B cell (primary cell): ENCODE data around the gene ZNF330. TPM values are rescaled to one million over a fixed set of nuclear protein-coding genes. Genes with fewer than 3 reads are reported as not detected.
"Not testable (repeated sequence)": the region's sequence is repeated elsewhere in the genome, so short reads cannot be mapped to it uniquely, and the experiment has no call there.

ENCODE experiments used
- ATAC-seq: fragments of 200-7000 bp; cut with Tn5 transposase; one replicate; pipeline ENCODE4 v1.10.0; 2021; ENCODE audit warnings: low read depth, mild to moderate bottlenecking, moderate number of reproducible peaks, moderate library complexity
- CTCF ChIA-PET: fragments of 350-600 bp; sonication (Branson Sonifier 250); formaldehyde crosslinking; loops from one replicate; lab custom pipeline; 2021; ENCODE audit warnings: antibody characterized with exemption, inconsistent platforms; lab: Charles Lee
- POLR2A ChIA-PET: fragments of 350-600 bp; sonication (Branson Sonifier 250); formaldehyde crosslinking; loops from one replicate; lab custom pipeline; 2021; ENCODE audit warnings: antibody characterized with exemption; lab: Charles Lee
- DNase-seq: peaks from one replicate; pipeline ENCODE4 v3.0.0; 2013
- H2AFZ ChIP-seq: 2 replicates; pipeline ENCODE4 v1.6.1; 2012; ENCODE audit warnings: mild to moderate bottlenecking, low read depth, low read length; ENCODE audit not compliant: insufficient read depth, poor library complexity, severe bottlenecking
- H3K27ac ChIP-seq, 2 donors: 1 replicate in 1 of 2; 2 replicates in 1 of 2; pipeline ENCODE4 v1.5.1; 2012 to 2013; ENCODE audit warnings: low read length in 2 of 2, mild to moderate bottlenecking in 2 of 2, moderate library complexity in 1 of 2
- H3K27me3 ChIP-seq, 4 experiments: fragments of 200-600 bp in 1 of 4; sonication (generic) in 1 of 4; replicated peaks in 1 of 4; 1 replicate in 2 of 4; 2 replicates in 2 of 4; pipeline versions ENCODE4 v1.6.1 to v1.7.0; 2013 to 2016; ENCODE audit warnings: low read length in 3 of 4, mild to moderate bottlenecking in 2 of 4, mixed read lengths in 1 of 4, moderate library complexity in 1 of 4; ENCODE audit not compliant: insufficient read depth in 4 of 4, control insufficient read depth in 3 of 4; ENCODE audit errors: control extremely low read depth in 1 of 4
- H3K36me3 ChIP-seq, 2 experiments: replicated peaks in 1 of 2; 1 replicate in 1 of 2; 2 replicates in 1 of 2; pipeline versions ENCODE4 v1.6.1 to v1.7.1; 2013; ENCODE audit warnings: low read length in 1 of 2; ENCODE audit not compliant: insufficient read depth in 2 of 2, control insufficient read depth in 1 of 2; ENCODE audit errors: control extremely low read depth in 1 of 2, extremely low read depth in 1 of 2
- H3K4me1 ChIP-seq, 2 donors: fragments of 200-600 bp in 1 of 2; sonication (generic) in 1 of 2; 1 replicate in 1 of 2; 2 replicates in 1 of 2; pipeline versions ENCODE4 v1.5.1 to v1.6.1; 2013 to 2017; ENCODE audit warnings: low read length in 2 of 2; ENCODE audit not compliant: control insufficient read depth in 2 of 2, insufficient read depth in 2 of 2
- H3K4me2 ChIP-seq: replicated peaks from 2 replicates; pipeline ENCODE3; 2012; ENCODE audit warnings: mild to moderate bottlenecking, low read depth, low read length; ENCODE audit not compliant: poor library complexity, severe bottlenecking
- H3K4me3 ChIP-seq, 5 experiments: fragments of 200-600 bp in 1 of 5; sonication (generic) in 1 of 5; 1 replicate in 3 of 5; 2 replicates in 2 of 5; pipeline versions ENCODE4 v1.5.1 to v1.7.0; 2011 to 2016; ENCODE audit warnings: low read length in 4 of 5, mild to moderate bottlenecking in 4 of 5, low read depth in 2 of 5, control low read depth in 1 of 5, moderate library complexity in 1 of 5; ENCODE audit not compliant: insufficient read depth in 1 of 5; ENCODE audit errors: control extremely low read depth in 1 of 5, extremely low read depth in 1 of 5
- H3K79me2 ChIP-seq: fragments of 200-600 bp; sonication (generic); one replicate; pipeline ENCODE4 v1.6.0; 2016; ENCODE audit warnings: low read length; ENCODE audit not compliant: control insufficient read depth, insufficient read depth
- H3K9ac ChIP-seq: fragments of 200-600 bp; sonication (generic); 2 replicates; pipeline ENCODE4 v1.6.1; 2017; ENCODE audit warnings: mild to moderate bottlenecking, low read length, moderate library complexity
- H3K9me3 ChIP-seq, 3 donors: one replicate each; pipeline versions ENCODE4 v1.6.1 to v1.7.1; 2013; ENCODE audit warnings: low read length in 2 of 3; ENCODE audit not compliant: control insufficient read depth in 2 of 3, insufficient read depth in 1 of 3; ENCODE audit errors: control extremely low read depth in 1 of 3
- H4K20me1 ChIP-seq: 2 replicates; pipeline ENCODE4 v1.6.0; 2012; ENCODE audit warnings: mild to moderate bottlenecking, low read length; ENCODE audit not compliant: insufficient read depth, control insufficient read depth, poor library complexity, severe bottlenecking
- H3K27ac Mint-ChIP-seq: one replicate; pipeline ENCODE4 v1.8.0; 2021; ENCODE audit warnings: mixed read lengths
- H3K27me3 Mint-ChIP-seq: one replicate; pipeline ENCODE4 v1.8.0; 2021; ENCODE audit warnings: mixed read lengths
- H3K4me1 Mint-ChIP-seq: one replicate; pipeline ENCODE4 v1.8.0; 2021; ENCODE audit warnings: mixed read lengths
- H3K4me3 Mint-ChIP-seq: one replicate; pipeline ENCODE4 v1.8.0; 2021; ENCODE audit warnings: mixed read lengths
- H3K9me3 Mint-ChIP-seq: one replicate; pipeline ENCODE4 v1.8.0; 2022; ENCODE audit warnings: mixed read lengths; ENCODE audit not compliant: insufficient read depth
- CTCF ChIP-seq: fragments of 200-600 bp; IDR thresholded peaks from one replicate; pipeline ENCODE4 v1.8.0; 2022; ENCODE audit warnings: antibody characterized with exemption, mild to moderate bottlenecking
- EZH2 ChIP-seq: IDR thresholded peaks from 2 replicates; pipeline ENCODE4 v1.6.1; 2012; ENCODE audit warnings: borderline replicate concordance, low read depth, mild to moderate bottlenecking, moderate library complexity, low read length; ENCODE audit not compliant: insufficient read depth, poor library complexity, severe bottlenecking
- WGBS: methylation state at CpG from one replicate; pipeline ENCODE4 v1.1.5; 2013; ENCODE audit warnings: missing lambda C conversion rate; ENCODE audit not compliant: insufficient coverage; 5-methylcytosine and 5-hydroxymethylcytosine counted together
- intact Hi-C: fragments of 100-400 bp; cut with micrococcal nuclease; formaldehyde crosslinking; loops from one replicate; pipeline ENCODE4 v1.10.0; 2022
- polyA plus RNA-seq: library from polyadenylated mRNA; depleted of rRNA; stranded (reverse); fragments of >200 nt; gene quantifications from 2 replicates; pipeline ENCODE4 v1.2.3, GENCODE V29; 2012
- total RNA-seq, 2 donors: library from RNA; stranded (reverse); fragments of 120-200 nt in 1 of 2; gene quantifications; 1 replicate in 1 of 2; 2 replicates in 1 of 2; pipeline versions ENCODE4 v1.2.3 to v1.2.4, GENCODE V29; 2013 to 2022

The ZNF330 gene
- total and polyA plus RNA-seq, 2 donors (not counting 1 experiment from before 2014, with no cell fraction given), result 16.5 to 29.4 TPM

GRCh38 chr4:141179474-141180373 is 41.0 kb upstream of the ZNF330 start:
- H3K27me3 ChIP-seq, result no peaks in the 10 kb centered on the region
- intact Hi-C loops, result no loop called here
- TF ChIP-seq EZH2 (no peak), CTCF (no peak)

GRCh38 chr4:141180991-141181761 is 39.5 kb upstream of the ZNF330 start:
- H4K20me1 ChIP-seq, result no peaks in the 10 kb centered on the region
- no peaks in the 10 kb centered on the region for H3K27me3 ChIP-seq
- no peak overlapping the region for H2AFZ ChIP-seq
- no peak overlapping the region for H3K27ac Mint-ChIP-seq
- H3K9ac ChIP-seq, result no peak overlapping the region
- H3K4me3 Mint-ChIP-seq, result no peak overlapping the region
- intact Hi-C loops, result no loop called here
- no peak overlapping the region for H3K4me2 ChIP-seq
- 80% methylated on average over 1 of the region's 2 CpGs for WGBS
- no peaks in the 10 kb centered on the region for H3K9me3 Mint-ChIP-seq
- no peak for DNase-seq
- no peaks in the 10 kb centered on the region for H3K79me2 ChIP-seq
- peaks cover 3% of the 10 kb centered on the region for H3K27me3 Mint-ChIP-seq
- ChIA-PET POLR2A (no interaction called here), CTCF (no interaction called here)
- no peaks in the 10 kb centered on the region for H3K4me1 ChIP-seq
- no peaks in the 10 kb centered on the region for H3K4me1 Mint-ChIP-seq
- no peak overlapping the region for H3K4me3 ChIP-seq
- no peaks in the 10 kb centered on the region for H3K36me3 ChIP-seq
- no peak for ATAC-seq
- no peaks in the 10 kb centered on the region for H3K9me3 ChIP-seq
- TF ChIP-seq CTCF (no peak), EZH2 (no peak)
- H3K27ac ChIP-seq, result no peak overlapping the region

More at GRCh38 chr4:141179474-141180373, 41.0 kb upstream of the ZNF330 start:
- Histone ChIP-seq H3K27ac (no peak overlapping the region), H3K9me3 (no peaks in the 10 kb centered on the region), H3K36me3 (no peaks in the 10 kb centered on the region), H3K9ac (no peak overlapping the region), H3K4me1 (no peaks in the 10 kb centered on the region), H4K20me1 (no peaks in the 10 kb centered on the region), H3K4me2 (no peak overlapping the region), H2AFZ (no peak overlapping the region), H3K4me3 (no peak overlapping the region), H3K79me2 (no peaks in the 10 kb centered on the region)
- Mint-ChIP-seq H3K27me3 (peaks cover 3% of the 10 kb centered on the region), H3K4me1 (no peaks in the 10 kb centered on the region), H3K27ac (no peak overlapping the region), H3K4me3 (no peak overlapping the region), H3K9me3 (no peaks in the 10 kb centered on the region)
- POLR2A ChIA-PET, result no interaction called here
- DNase-seq, result no peak
- 64% methylated on average over 5 of the region's 8 CpGs for WGBS
- ATAC-seq, result no peak
- CTCF ChIA-PET, result no interaction called here

- H3K4me1 Mint-ChIP-seq, ATAC-seq, DNase-seq, H3K27me3 Mint-ChIP-seq, H3K9me3 ChIP-seq, H3K4me3 Mint-ChIP-seq, H3K9ac ChIP-seq, H3K36me3 ChIP-seq, H3K27ac Mint-ChIP-seq, intact Hi-C loops, H3K4me3 ChIP-seq, H3K27ac ChIP-seq, H4K20me1 ChIP-seq, H3K27me3 ChIP-seq, H3K4me1 ChIP-seq, H3K9me3 Mint-ChIP-seq, H2AFZ ChIP-seq, CTCF ChIA-PET, H3K4me2 ChIP-seq, H3K79me2 ChIP-seq, POLR2A ChIA-PET: not testable (repeated sequence)
- no CpG with 5 or more reads among the region's 2 CpGs for WGBS
Observed at GRCh38 chr4:141183491-141183890, 37.2 kb upstream of the ZNF330 start.
